Measurements from ENCODE around the gene DENND5A. TPM values are rescaled to one million over a fixed set of nuclear protein-coding genes. Genes with fewer than 3 reads are reported as not detected.

The DENND5A gene
- total and polyA plus RNA-seq, 9 of the 15 experiments (the other 6 are each of a cell fraction or from before 2014, with no cell fraction given): 11.7 to 130 (median 46.3) TPM

DNA sequence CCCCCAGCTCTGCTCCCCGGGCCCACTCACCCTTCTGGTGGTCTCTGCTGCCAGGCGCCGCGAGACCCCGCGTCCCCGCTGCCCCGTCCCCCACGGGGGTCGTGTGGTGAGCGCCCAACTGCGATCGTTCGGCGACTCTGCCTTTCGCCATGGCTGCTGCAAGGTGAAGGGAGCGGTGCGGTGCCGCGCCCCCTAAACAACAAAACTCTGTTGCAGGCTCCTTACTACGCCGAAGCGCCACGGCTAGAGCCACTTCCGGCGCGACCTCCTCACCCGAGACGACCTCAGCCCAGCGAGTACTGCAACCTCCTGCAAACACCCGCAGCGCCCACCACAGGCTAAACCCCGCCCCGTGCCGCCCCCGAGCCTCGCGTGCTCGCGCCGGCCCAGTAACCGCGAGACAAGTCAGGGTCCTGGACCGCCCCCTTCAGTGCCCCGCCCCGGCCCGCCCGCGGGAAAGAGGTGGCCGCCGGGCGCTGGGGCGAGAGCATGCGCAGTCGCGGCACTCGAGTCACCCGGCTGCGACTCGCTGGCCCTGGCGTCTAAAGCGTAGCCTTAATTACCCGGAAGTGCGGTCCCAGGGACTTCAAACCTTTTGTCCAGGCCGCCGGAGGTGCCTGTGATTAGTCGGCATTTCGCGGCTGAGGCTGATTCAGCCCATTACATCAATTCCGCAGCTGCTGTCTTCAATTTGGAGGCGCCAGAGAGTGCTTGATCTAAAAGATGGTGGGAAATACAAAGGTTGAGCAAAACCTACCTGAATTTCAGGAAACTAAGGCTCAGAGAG, 49.3 kb upstream of the DENND5A start, which contains the start of gene TMEM41B (continued):
- TF ChIP-seq, protein P1, sequence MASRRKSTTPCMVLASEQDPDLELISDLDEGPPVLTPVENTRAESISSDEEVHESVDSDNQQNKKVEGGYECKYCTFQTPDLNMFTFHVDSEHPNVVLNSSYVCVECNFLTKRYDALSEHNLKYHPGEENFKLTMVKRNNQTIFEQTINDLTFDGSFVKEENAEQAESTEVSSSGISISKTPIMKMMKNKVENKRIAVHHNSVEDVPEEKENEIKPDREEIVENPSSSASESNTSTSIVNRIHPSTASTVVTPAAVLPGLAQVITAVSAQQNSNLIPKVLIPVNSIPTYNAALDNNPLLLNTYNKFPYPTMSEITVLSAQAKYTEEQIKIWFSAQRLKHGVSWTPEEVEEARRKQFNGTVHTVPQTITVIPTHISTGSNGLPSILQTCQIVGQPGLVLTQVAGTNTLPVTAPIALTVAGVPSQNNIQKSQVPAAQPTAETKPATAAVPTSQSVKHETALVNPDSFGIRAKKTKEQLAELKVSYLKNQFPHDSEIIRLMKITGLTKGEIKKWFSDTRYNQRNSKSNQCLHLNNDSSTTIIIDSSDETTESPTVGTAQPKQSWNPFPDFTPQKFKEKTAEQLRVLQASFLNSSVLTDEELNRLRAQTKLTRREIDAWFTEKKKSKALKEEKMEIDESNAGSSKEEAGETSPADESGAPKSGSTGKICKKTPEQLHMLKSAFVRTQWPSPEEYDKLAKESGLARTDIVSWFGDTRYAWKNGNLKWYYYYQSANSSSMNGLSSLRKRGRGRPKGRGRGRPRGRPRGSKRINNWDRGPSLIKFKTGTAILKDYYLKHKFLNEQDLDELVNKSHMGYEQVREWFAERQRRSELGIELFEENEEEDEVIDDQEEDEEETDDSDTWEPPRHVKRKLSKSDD (conservative IDR thresholded peaks at IDR 0.05; ENCODE audit: low read length): no peak
- no peak; the same call in 1 of the 2 replicates for TF ChIP-seq ZNF589 (CRISPR knock-in tag; IDR thresholded peaks at IDR 0.05; ENCODE audit: low read depth)
- peak; percentile 15; the same call in 1 of the 2 replicates for TF ChIP-seq GTF2E2 (tag; IDR thresholded peaks at IDR 0.05)
- TF ChIP-seq ZNF695 (CRISPR knock-in tag; IDR thresholded peaks at IDR 0.05): no peak
- TF ChIP-seq E2F1 (CRISPR knock-in tag; IDR thresholded peaks at IDR 0.05): peak; percentile 60; the same call in 1 of the 2 replicates
- no peak for TF ChIP-seq BDP1 (IDR thresholded peaks at IDR 0.05; ENCODE audit: insufficient read depth, insufficient read length)
- no peak; the same call in 1 of the 2 replicates for TF ChIP-seq ZNF263 (CRISPR knock-in tag; IDR thresholded peaks at IDR 0.05; ENCODE audit: borderline replicate concordance)
- TF ChIP-seq TRIM24 (IDR thresholded peaks at IDR 0.05): no peak
- no peak for TF ChIP-seq ZNF444 (CRISPR knock-in tag; IDR thresholded peaks at IDR 0.05)
- TF ChIP-seq VEZF1 (CRISPR knock-in tag; IDR thresholded peaks at IDR 0.05): peak; percentile 73
- TF ChIP-seq BRCA1 (IDR thresholded peaks at IDR 0.05): no peak
- TF ChIP-seq BRCA1 (CRISPR knock-in tag; IDR thresholded peaks at IDR 0.05): no peak
- TF ChIP-seq SMAD1 (IDR thresholded peaks at IDR 0.05; ENCODE audit: low read depth, low read length, partially characterized antibody): peak; percentile 68
- TF ChIP-seq NFATC3 (IDR thresholded peaks at IDR 0.05): no peak
- peak; percentile 93 for TF ChIP-seq ELF2 (CRISPR knock-in tag; IDR thresholded peaks at IDR 0.05)
